H1 (cell line): ENCODE results near the gene GNRHR. TPM values are rescaled to one million over a fixed set of nuclear protein-coding genes. Genes with fewer than 3 reads are reported as not detected.

Source experiments
- CTCF ChIA-PET: fragments of 300-600 bp; sonication (Branson Sonifier 250); formaldehyde crosslinking; loops from one replicate; lab custom pipeline; 2021; ENCODE audit not compliant: partially characterized antibody; lab: Charles Lee
- POLR2A ChIA-PET: fragments of 300-600 bp; sonication (Branson Sonifier 250); formaldehyde crosslinking; loops from one replicate; lab custom pipeline; 2021; ENCODE audit warnings: inconsistent platforms; ENCODE audit not compliant: partially characterized antibody; lab: Charles Lee
- DNase-seq, 2 experiments: peaks; one replicate each; pipeline versions ENCODE4 v3.0.0 to v3.0.0-alpha.2; 2010 to 2022; ENCODE audit warnings: low spot score in 2 of 2, low read depth in 1 of 2, mixed read lengths in 1 of 2
- FAIRE-seq: peaks from 2 replicates; lab custom pipeline; 2011; peaks lifted over from hg19 to GRCh38; lab: Jason Lieb, UNC
- H2AFZ ChIP-seq: 2 replicates; pipeline ENCODE4 v1.8.1; 2012; ENCODE audit warnings: low read length, inconsistent platforms
- H2AK5ac ChIP-seq: 2 replicates; pipeline ENCODE4 v1.6.1; 2013; ENCODE audit warnings: low read depth, low read length
- H2BK120ac ChIP-seq: replicated peaks from 2 replicates; pipeline ENCODE3; 2013; ENCODE audit warnings: low read depth, low read length, inconsistent platforms
- H2BK12ac ChIP-seq: 2 replicates; pipeline ENCODE4 v1.6.1; 2013; ENCODE audit warnings: low read depth, low read length
- H2BK15ac ChIP-seq: 2 replicates; pipeline ENCODE4 v1.6.1; 2013; ENCODE audit warnings: low read length
- H2BK20ac ChIP-seq: 2 replicates; pipeline ENCODE4 v1.6.1; 2013; ENCODE audit warnings: low read length
- H2BK5ac ChIP-seq: 2 replicates; pipeline ENCODE4 v1.6.1; 2013; ENCODE audit warnings: low read depth, low read length
- H3K14ac ChIP-seq: 2 replicates; pipeline ENCODE4 v1.6.1; 2013; ENCODE audit warnings: inconsistent platforms; ENCODE audit not compliant: insufficient read length
- H3K18ac ChIP-seq: 2 replicates; pipeline ENCODE4 v1.6.1; 2013; ENCODE audit warnings: low read length; ENCODE audit errors: extremely low read depth
- H3K23ac ChIP-seq: 2 replicates; pipeline ENCODE4 v1.6.1; 2013; ENCODE audit warnings: inconsistent platforms; ENCODE audit not compliant: insufficient read length
- H3K23me2 ChIP-seq: 2 replicates; pipeline ENCODE4 v1.6.1; 2013; ENCODE audit warnings: low read depth, low read length
- H3K27ac ChIP-seq: 2 replicates; pipeline ENCODE4 v1.6.1; 2011; ENCODE audit warnings: low read depth, low read length, inconsistent platforms
- H3K27me3 ChIP-seq, 4 experiments: replicated peaks in 1 of 4; 1 replicate in 1 of 4; 2 replicates in 3 of 4; pipeline versions ENCODE4 v1.6.1 to v1.8.1; 2011 to 2013; ENCODE audit warnings: low read length in 3 of 4, mild to moderate bottlenecking in 3 of 4, inconsistent platforms in 2 of 4, mixed read lengths in 2 of 4, moderate library complexity in 1 of 4; ENCODE audit not compliant: control insufficient read depth in 3 of 4, insufficient read depth in 3 of 4; ENCODE audit errors: extremely low read depth in 1 of 4
- H3K36me3 ChIP-seq, 4 experiments: 2 replicates each; pipeline versions ENCODE4 v1.6.1 to v1.8.1; 2011 to 2013; ENCODE audit warnings: mild to moderate bottlenecking in 4 of 4, low read length in 3 of 4, moderate library complexity in 2 of 4, control low read depth in 1 of 4, inconsistent platforms in 1 of 4; ENCODE audit not compliant: insufficient read depth in 4 of 4, control insufficient read depth in 2 of 4
- H3K4ac ChIP-seq: replicated peaks from 2 replicates; pipeline ENCODE3; 2013; ENCODE audit warnings: low read length, low read depth, mixed read lengths, inconsistent platforms; ENCODE audit not compliant: insufficient read length
- H3K4me1 ChIP-seq, 4 experiments: replicated peaks in 1 of 4; 1 replicate in 1 of 4; 2 replicates in 3 of 4; pipeline versions ENCODE4 v1.6.1 to v1.8.1; 2011 to 2013; ENCODE audit warnings: low read length in 3 of 4, inconsistent platforms in 2 of 4, mixed read lengths in 1 of 4; ENCODE audit not compliant: insufficient read depth in 4 of 4, control insufficient read depth in 3 of 4
- H3K4me2 ChIP-seq, 2 experiments: 2 replicates each; pipeline versions ENCODE4 v1.6.1 to v1.8.1; 2011 to 2013; ENCODE audit warnings: low read depth in 2 of 2, low read length in 2 of 2, control low read depth in 1 of 2, inconsistent platforms in 1 of 2, mild to moderate bottlenecking in 1 of 2; ENCODE audit not compliant: insufficient read depth in 1 of 2
- H3K4me3 ChIP-seq, 4 experiments: fragments of 200-600, 300-600 bp in 1 of 4; sonication (generic), shearing (Covaris generic), sonication (Bioruptor Twin) in 1 of 4; 2 replicates each; pipeline versions ENCODE4 v1.5.1 to v1.8.1; 2011 to 2016; ENCODE audit warnings: low read length in 4 of 4, low read depth in 3 of 4, control low read depth in 2 of 4, inconsistent platforms in 2 of 4, mild to moderate bottlenecking in 2 of 4, mixed read lengths in 1 of 4, moderate library complexity in 1 of 4; ENCODE audit not compliant: insufficient read depth in 2 of 4; ENCODE audit errors: extremely low read depth in 1 of 4
- H3K56ac ChIP-seq: replicated peaks from 2 replicates; pipeline ENCODE3; 2013; ENCODE audit warnings: low read depth, mild to moderate bottlenecking, mixed read lengths, low read length, inconsistent platforms; ENCODE audit not compliant: insufficient read length
- H3K79me1 ChIP-seq: 2 replicates; pipeline ENCODE4 v1.6.1; 2013; ENCODE audit warnings: low read depth, low read length, control low read depth
- H3K79me2 ChIP-seq, 2 experiments: 2 replicates each; pipeline versions ENCODE4 v1.6.1 to v1.8.1; 2012 to 2013; ENCODE audit warnings: low read length in 2 of 2, mild to moderate bottlenecking in 2 of 2, inconsistent platforms in 1 of 2; ENCODE audit not compliant: insufficient read depth in 2 of 2, control insufficient read depth in 1 of 2
- H3K9ac ChIP-seq, 4 experiments: replicated peaks in 1 of 4; 1 replicate in 1 of 4; 2 replicates in 3 of 4; pipeline versions ENCODE4 v1.6.1 to v1.8.1; 2011 to 2013; ENCODE audit warnings: low read depth in 3 of 4, low read length in 3 of 4, control low read depth in 2 of 4, mild to moderate bottlenecking in 2 of 4, moderate library complexity in 2 of 4, inconsistent platforms in 1 of 4; ENCODE audit errors: extremely low read depth in 1 of 4
- H3K9me3 ChIP-seq, 2 experiments: 2 replicates each; pipeline versions ENCODE4 v1.6.1 to v1.8.1; 2012 to 2013; ENCODE audit warnings: mild to moderate bottlenecking in 2 of 2, moderate library complexity in 2 of 2, control low read depth in 1 of 2, inconsistent platforms in 1 of 2, low read depth in 1 of 2, low read length in 1 of 2, mixed read lengths in 1 of 2; ENCODE audit not compliant: insufficient read depth in 2 of 2
- H4K20me1 ChIP-seq, 2 experiments: replicated peaks in 1 of 2; 2 replicates each; pipeline versions ENCODE3 to v1.8.1; 2011 to 2013; ENCODE audit warnings: inconsistent platforms in 2 of 2, low read length in 2 of 2, mild to moderate bottlenecking in 1 of 2; ENCODE audit not compliant: insufficient read depth in 2 of 2, control insufficient read depth in 1 of 2
- H4K5ac ChIP-seq: 2 replicates; pipeline ENCODE4 v1.6.1; 2013; ENCODE audit warnings: low read length, low read depth, mixed read lengths, inconsistent platforms; ENCODE audit not compliant: insufficient read length
- H4K8ac ChIP-seq: 2 replicates; pipeline ENCODE4 v1.8.0; 2013; ENCODE audit warnings: mild to moderate bottlenecking, moderate library complexity, low read length, inconsistent platforms; ENCODE audit not compliant: insufficient read depth; ENCODE audit errors: extremely low read depth
- H4K91ac ChIP-seq: replicated peaks from 2 replicates; pipeline ENCODE3; 2013; ENCODE audit warnings: low read length, mixed read lengths, inconsistent platforms; ENCODE audit not compliant: insufficient read length
- ATF3 ChIP-seq: IDR thresholded peaks from 2 replicates; pipeline ENCODE4 v1.6.1; 2011; ENCODE audit warnings: low read depth, mild to moderate bottlenecking, low read length; ENCODE audit not compliant: insufficient read depth
- BRCA1 ChIP-seq: IDR thresholded peaks from 2 replicates; pipeline ENCODE4 v1.6.1; 2012; ENCODE audit warnings: low read depth, low read length, improper control_type of control experiment
- CTBP2 ChIP-seq: IDR thresholded peaks from 2 replicates; pipeline ENCODE4 v1.7.0; 2011; ENCODE audit warnings: borderline replicate concordance, mild to moderate bottlenecking, moderate library complexity, mixed read lengths, low read length; ENCODE audit not compliant: insufficient read depth, insufficient read length
- FOSL1 ChIP-seq: IDR thresholded peaks from 2 replicates; pipeline ENCODE4 v1.6.1; 2011; ENCODE audit warnings: mild to moderate bottlenecking, low read depth, low read length, moderate library complexity; ENCODE audit not compliant: insufficient read depth
- GABPA ChIP-seq: IDR thresholded peaks from 2 replicates; pipeline ENCODE4 v1.6.1; 2011; ENCODE audit warnings: mild to moderate bottlenecking, low read length, moderate library complexity, borderline replicate concordance; ENCODE audit not compliant: insufficient read depth
- KDM5A ChIP-seq: fragments of 200-600 bp; IDR thresholded peaks from 2 replicates; pipeline ENCODE4 v1.7.1; 2012; ENCODE audit warnings: mild to moderate bottlenecking, low read length, inconsistent platforms, mixed read lengths
- NRF1 ChIP-seq: IDR thresholded peaks from 2 replicates; pipeline ENCODE4 v1.6.1; 2011; ENCODE audit warnings: mild to moderate bottlenecking, low read depth, low read length, improper control_type of control experiment
- RXRA ChIP-seq: IDR thresholded peaks from 2 replicates; pipeline ENCODE4 v1.6.1; 2011; ENCODE audit warnings: low read depth, mild to moderate bottlenecking, low read length, moderate library complexity; ENCODE audit not compliant: insufficient read depth
- SIX5 ChIP-seq: IDR thresholded peaks from 2 replicates; pipeline ENCODE4 v1.6.1; 2011; ENCODE audit warnings: mild to moderate bottlenecking, low read depth, low read length
- TBP ChIP-seq: IDR thresholded peaks from 2 replicates; pipeline ENCODE4 v1.6.1; 2011; ENCODE audit warnings: low read depth, low read length, improper control_type of control experiment
- TEAD4 ChIP-seq: IDR thresholded peaks from 2 replicates; pipeline ENCODE4 v1.6.1; 2012; ENCODE audit warnings: low read depth, low read length, inconsistent platforms, mixed read lengths
- USF2 ChIP-seq: IDR thresholded peaks from 2 replicates; pipeline ENCODE4 v1.6.1; 2011; ENCODE audit warnings: low read length, improper control_type of control experiment
- whole genome bisulfite sequencing, 2 experiments: shearing (Covaris generic) in 1 of 2; methylation state at CpG; one replicate each; pipeline versions ENCODE4 v1.1.6 to v1.1.7; 2013 to 2015; ENCODE audit warnings: low lambda C conversion rate in 2 of 2, mixed read lengths in 2 of 2, inconsistent platforms in 1 of 2, low coverage in 1 of 2, missing lambda C conversion rate in 1 of 2; ENCODE audit not compliant: insufficient replicate concordance in 2 of 2, insufficient coverage in 1 of 2, insufficient read length in 1 of 2; ENCODE audit errors: extremely low coverage in 1 of 2, missing lambda C conversion rate in 1 of 2; 5-methylcytosine and 5-hydroxymethylcytosine counted together
- polyA plus RNA-seq, 7 experiments: library from polyadenylated mRNA; depleted of rRNA in 3 of 7; stranded (reverse) in 5 of 7; unstranded in 2 of 7; fragments of >200 nt in 5 of 7; fragments of 200-250 nt in 2 of 7; gene quantifications; 1 replicate in 5 of 7; 2 replicates in 1 of 7; 4 replicates in 1 of 7; pipeline versions ENCODE4 v1.2.1 to v1.2.3, GENCODE V29; 2011 to 2013; ENCODE audit warnings: missing spikeins in 2 of 7, mixed read lengths in 2 of 7
- total RNA-seq: library from RNA; stranded (reverse); fragmentation: NEBNext Ultra II Directional; extraction: Animal tissue kit (Norgen Biotek cat#: 25700); gene quantifications from 2 replicates; pipeline ENCODE4 v1.2.1, GENCODE V29; 2021

Gene GNRHR
- total and polyA plus RNA-seq, 2 of the 8 experiments (the other 6 are each of a cell fraction or from before 2014, with no cell fraction given): not detected

DNA sequence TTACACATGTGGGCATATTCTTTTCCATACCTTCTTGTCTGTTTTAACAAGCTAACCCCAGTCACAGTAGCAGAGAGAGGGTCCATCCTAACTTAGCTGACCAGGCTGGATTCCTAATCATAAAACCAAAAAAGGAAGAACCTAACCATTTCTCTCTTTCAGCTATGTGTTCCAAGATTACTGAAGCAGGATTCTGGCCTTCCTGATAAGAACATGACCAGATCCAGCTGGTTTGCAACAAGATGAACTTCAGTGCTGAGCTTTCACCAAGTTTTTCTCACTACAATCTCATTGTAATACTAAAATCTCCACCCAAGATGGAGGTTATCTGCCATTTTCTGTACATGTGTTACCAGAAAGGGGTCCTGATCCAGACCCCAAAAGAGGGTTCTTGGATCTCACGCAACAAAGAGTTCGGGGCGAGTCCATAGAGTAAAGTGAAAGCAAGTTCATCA is 32.8 kb downstream of the GNRHR start:
- Histone ChIP-seq H3K4me2 (no peak overlapping the region), H3K23ac (no peak overlapping the region), H3K27ac (peak overlapping the region; percentile 59)
- no peak for TF ChIP-seq GABPA
- TF ChIP-seq BRCA1: no peak
- no peak for TF ChIP-seq NRF1
- no peak for TF ChIP-seq RXRA
- no peak for TF ChIP-seq ATF3
- TF ChIP-seq KDM5A: no peak
- TF ChIP-seq TEAD4: no peak
- no peak for TF ChIP-seq FOSL1
- TF ChIP-seq CTBP2: no peak
- no peak for TF ChIP-seq USF2
- no peak for TF ChIP-seq SIX5
- TF ChIP-seq TBP: no peak

More for the DNA sequence above, 32.8 kb downstream of the GNRHR start:
- Histone ChIP-seq H3K79me2 (no peaks in the 10 kb centered on the region), H3K4me3 (no peak overlapping the region), H4K91ac (no peak overlapping the region), H3K4me1 (peaks cover 0 to 10% (median 3%) of the 10 kb centered on the region in 4 experiments; a peak in 3 of 7 replicates), H3K4ac (no peak overlapping the region), H4K20me1 (no peaks in the 10 kb centered on the region), H3K27me3 (no peaks in the 10 kb centered on the region), H2BK5ac (no peak overlapping the region), H2AFZ (no peak overlapping the region), H2BK12ac (peak overlapping the region; percentile 18; the same call in 1 of the 2 replicates), H4K5ac (no peak overlapping the region), H3K18ac (no peak overlapping the region), H3K23me2 (no peaks in the 10 kb centered on the region), H3K79me1 (no peaks in the 10 kb centered on the region), H4K8ac (no peak overlapping the region), H2BK120ac (no peak overlapping the region), H2BK15ac (no peak overlapping the region), H3K56ac (no peak overlapping the region), H2AK5ac (no peak overlapping the region), H3K36me3 (no peaks in the 10 kb centered on the region; a peak in 1 of 8 replicates), H2BK20ac (no peak overlapping the region), H3K14ac (no peak overlapping the region), H3K9me3 (no peaks in the 10 kb centered on the region; a peak in 1 of 4 replicates), H3K9ac (no peak overlapping the region)
- ChIA-PET POLR2A (interaction anchor here (0.8 to 1.7 kb wide), 2 partner anchors 10 to 20 kb away, joined by 3 to 8 read pairs; no protein-coding TSS in a partner anchor), CTCF (interaction anchor here (0.6 to 1.0 kb wide), 2 partner anchors 20 to 189 kb away, joined by 3 read pairs; partner anchors contain the start of gene UBA6)
- 95% methylated on average over 3 of the region's 3 CpGs; no CpG with 5 or more reads in 1 of the 2 experiments for WGBS, 2 experiments
- FAIRE-seq (no peak), DNase-seq (no peak)
